ENCODE results near the gene ERI2.
"Not testable (repeated sequence)": the region's sequence is repeated elsewhere in the genome, so short reads cannot be mapped to it uniquely, and the experiment has no call there.

Gene ERI2

GRCh38 chr16:20818929-20819585 lies 12.8 kb upstream of the ERI2 start:
- no peak for DNase-seq

DNA sequence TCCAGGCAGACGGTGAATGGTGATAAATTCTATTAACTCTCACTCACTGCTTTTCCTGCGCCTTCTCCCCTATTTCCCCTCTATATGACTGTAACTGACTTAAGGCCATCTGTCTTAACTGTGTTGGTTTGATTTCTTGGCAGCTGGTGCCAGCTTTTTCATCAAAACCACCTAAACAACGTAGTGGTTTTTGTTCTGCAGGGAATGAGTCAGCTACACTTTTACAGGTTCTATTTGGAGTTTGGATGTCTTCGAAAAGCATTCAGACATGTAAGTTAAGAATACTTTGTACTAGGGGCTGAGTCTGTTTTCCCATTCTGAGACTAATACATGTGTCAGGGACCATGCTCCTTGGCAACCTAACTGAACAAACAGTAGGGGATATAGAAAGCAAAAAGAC lies 8.5 kb upstream of the ERI2 start:
- DNase-seq, result no peak

DNA sequence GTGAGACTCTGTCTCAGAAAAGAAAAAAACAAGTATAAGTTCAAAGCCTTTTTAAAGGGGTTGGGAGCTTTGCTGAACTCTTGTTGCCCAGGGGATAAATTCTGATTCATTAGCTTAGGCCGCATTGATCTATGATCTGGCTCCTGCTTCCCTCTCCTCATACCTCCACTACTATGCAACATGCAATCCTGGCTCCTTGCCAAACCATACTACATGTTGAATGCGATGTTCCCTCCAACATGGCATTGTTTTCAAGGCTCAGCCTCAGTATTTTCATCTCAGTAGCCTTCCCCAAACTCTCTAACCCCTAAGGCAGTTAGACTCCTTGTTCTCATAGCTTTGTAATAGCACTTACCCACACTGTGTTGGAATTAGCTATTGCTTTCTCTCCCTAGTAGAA lies 6.2 kb upstream of the ERI2 start:
- no peak for DNase-seq

DNA sequence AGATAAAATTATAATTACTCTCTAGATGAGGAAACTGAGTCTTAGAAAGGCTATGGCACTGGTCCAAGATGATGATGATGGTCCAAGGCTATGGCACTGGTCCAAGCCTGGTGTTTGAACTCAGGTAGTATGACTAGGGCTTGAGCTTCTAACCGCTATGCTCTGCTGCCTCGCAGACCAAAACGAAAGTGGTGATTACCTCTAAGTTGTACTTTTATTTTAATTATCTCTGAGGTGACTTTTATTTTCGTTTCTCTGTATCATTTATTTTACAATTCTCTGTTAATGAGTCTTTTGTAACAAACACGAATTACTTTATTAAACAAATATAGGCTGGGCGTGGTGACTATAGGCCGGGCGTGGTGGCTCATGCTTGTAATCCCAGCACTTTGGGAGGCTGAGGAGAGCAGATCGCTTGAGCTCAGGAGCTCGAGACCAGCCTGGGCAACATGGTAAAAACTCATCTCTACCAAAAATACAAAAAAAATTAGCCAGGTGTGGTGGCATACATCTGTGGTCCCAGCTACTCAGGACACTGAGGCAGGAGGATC lies 5.7 kb upstream of the ERI2 start:
- no peak for DNase-seq

DNA sequence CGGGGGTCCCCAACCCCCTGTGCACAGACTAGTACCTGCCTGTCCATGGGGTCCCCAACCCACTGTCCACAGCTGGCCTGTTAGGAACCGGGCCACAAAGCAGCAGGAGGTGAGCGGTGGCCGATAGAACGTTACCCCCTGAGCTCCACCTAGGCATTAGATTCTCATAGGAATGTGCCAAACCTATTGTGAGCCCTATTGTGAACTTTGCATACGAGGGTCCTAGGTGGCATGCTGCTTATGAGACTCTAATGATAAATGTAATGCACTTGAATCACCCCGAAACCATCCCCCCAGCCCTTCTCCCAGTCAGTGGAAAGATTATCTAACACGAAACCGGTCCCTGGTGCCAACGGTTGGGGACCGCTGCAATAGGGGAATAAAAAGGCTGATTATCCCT lies 1.6 kb upstream of the ERI2 start:
- no peak for DNase-seq

DNA sequence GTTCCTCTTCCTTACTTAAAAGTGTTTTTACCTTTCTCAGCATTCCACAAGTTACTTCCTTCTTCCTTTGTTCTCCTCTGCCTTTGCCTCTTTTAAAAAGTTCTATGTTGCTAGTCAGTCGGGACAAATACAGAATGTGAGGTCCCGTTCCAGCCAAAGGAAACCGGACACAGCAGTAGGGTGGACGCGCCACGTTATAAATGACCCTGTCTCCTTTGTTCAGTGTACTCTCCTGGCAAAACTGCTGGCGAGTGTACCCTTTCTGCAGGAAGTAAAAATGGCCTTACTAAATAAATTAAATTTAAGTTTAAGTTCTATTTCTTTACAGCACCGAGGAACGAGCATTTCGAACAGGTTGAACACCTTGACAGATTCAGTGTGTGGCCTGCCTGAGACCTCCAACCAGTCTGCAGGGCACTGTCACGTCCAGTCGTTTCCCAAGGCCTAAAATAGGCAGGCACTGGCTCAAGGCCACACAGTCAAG lies 546 bp downstream of the ERI2 start:
- DNase-seq, result not testable (repeated sequence)

DNA sequence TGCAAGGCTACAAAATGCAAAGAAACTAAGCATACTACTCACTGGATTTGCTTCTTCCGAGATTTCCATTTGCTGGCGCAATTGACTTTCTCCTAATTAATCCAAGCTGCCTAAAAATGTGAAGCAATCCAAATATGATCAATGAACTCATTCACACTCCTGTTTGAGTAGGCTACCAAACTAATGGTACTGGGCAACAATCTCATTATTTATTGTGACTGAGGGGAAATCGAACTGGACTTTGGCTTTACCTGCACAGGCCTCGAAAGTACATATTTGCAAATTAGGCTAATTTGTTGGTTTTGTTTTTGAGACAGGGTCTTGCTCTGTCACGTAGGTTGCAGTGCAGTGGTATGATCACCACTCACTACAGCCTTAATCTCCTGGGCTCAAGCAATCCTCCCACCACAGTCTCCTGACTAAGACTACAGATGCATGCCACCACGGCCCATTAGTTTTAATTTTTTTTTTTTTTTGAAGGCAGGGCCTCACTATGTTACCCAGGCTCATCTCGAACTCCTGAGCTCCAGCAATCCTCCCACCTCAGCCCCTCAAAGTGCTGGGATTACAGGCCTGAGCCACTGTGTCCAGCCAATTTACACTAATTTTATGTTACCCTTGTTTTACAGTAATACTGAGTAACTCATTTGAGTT lies 2.6 kb downstream of the ERI2 start:
- no peak for DNase-seq

DNA sequence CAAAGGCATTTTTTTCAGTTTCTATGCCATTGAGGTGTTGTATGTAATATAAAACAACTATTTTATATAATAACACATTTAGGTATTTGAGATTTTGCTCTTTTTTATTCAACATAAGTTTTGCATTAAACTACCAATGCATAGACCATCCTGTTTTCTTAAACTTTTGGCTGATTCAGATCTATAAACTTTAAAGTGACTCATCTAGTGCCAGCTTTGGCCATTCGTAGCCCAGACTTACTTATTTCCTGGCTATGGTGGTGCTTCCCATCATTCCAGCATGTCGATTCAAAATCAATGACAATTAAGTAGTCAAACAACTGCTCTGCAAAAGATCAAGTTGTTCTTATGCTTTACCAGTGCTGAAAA lies 3.1 kb downstream of the ERI2 start:
- DNase-seq, result no peak

DNA sequence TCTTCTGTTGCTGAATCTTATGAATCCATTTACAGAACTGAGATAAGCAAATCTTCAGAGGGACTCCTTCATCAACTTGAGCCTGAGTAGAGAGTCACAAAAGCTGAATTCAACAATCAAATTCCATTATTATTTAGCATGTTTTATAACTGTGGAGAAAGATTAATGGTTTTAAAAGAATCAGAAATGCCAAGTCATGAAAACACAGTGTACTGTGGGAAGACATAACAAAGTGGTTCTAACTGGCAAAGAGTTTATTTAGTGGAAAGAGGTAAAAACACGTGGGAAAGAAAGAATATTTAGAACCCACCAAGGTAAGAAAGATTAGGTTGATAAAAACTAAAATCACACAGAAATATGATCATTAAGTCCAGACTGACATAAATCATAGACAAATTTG lies 5.0 kb downstream of the ERI2 start:
- DNase-seq, result no peak

DNA sequence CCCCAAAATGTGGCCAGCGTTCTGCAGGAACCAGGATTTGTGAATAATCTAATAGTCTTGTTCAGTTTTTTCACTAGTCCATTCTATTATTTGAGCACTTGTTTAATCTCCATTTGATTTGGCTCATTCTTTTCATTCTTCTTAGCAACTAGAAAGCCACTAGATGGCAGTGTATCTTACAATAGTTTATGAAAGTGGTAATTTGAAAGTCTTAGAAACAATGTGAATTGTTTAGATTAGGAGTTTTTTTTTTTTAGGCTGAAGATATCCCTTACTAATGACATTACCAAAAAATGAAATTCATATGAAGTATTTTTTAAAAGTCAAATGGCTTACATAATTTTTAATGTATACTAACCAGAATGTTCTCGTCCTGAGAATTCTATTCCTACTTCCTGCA lies 6.7 kb downstream of the ERI2 start:
- no peak for DNase-seq

DNA sequence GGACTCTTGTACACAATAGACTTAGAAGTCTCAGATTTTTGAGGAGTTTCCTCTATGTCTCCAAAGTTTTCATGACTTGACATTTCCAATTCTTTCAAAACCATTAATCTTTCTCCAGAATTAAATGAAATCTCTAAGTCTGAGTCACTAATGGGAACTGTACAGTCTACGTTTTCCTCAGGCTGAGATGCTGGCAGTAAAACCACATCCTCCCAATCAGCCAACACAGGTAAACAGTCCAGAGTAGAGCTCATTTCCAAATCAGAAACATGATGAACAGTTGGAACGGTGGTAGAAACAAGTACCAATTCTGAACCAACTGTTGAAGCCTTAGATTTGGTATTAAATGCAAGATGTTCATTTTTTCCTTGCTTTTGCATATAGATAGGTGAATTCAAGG lies 7.9 kb downstream of the ERI2 start:
- DNase-seq, result no peak

DNA sequence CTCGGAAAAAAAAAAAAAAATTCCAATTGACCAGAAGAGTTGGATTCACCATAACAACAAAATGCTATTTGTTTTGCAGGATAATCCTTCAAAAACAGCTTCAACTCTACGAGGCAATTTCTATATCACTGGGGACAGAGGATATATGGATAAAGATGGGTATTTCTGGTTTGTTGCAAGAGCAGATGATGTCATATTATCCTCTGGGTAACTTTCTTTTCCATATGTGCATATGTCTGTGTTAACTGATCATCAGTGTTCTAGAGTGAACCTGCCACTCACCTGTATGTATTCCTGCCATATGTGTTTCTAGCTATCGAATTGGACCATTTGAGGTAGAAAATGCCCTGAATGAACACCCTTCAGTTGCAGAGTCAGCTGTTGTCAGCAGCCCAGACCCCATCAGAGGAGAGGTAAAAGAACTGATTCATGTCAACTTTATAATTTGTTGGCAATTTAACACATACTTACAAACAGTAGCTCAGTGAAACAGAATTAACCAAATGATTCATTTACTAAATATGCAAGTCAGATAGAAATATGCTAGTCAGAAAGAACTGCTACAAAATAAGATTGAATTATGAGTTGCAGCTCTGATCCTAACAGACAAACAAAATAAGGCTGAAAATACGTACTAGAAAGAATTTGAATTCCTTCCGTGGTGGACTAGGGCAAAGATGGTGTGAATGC lies 14.2 kb downstream of the ERI2 start:
- no peak for DNase-seq

DNA sequence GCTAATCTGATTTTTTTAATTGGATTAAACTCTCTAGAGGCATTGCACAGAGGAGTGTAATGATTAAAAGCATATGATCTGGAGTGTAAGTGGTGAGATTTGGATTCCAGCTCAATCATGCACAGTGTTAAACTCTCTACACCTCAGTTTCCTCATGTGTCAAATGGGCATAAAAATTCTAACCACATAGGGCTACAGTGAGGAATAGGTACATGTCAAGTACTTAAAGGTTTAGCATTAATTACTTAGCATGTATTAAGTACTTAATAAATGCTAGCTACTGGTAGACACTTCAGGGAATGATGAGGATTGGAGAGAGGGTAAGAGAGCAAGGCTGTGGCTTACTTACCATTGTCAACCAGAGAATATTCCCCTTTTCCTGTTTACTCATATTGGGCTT lies 17.1 kb downstream of the ERI2 start:
- DNase-seq, result no peak

GRCh38 chr16:20784204-20784603 lies 22.1 kb downstream of the ERI2 start:
- no peak for DNase-seq

DNA sequence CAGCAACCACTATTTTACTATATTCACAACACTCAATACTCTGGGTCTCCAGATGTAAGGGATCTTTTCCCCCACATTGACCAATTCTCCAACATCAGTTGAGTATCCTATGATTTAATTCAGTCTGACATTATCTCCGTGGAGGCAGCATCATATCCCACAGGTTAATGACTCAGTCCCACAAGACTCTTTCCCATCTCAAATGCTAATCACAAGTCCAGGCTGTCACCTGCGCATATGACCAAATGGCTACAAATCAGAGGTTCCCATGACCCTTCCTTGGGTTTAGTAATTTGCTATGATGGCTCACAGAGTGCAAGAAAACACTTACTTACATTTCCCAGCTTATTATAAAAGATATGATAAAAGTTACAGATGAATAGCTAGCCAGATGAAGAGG lies 23.8 kb downstream of the ERI2 start:
- no peak for DNase-seq

GRCh38 chr16:20781697-20782096 lies 24.6 kb downstream of the ERI2 start:
- no peak for DNase-seq

- peak; percentile 75 to 80 for DNase-seq
Measured at GRCh38 chr16:20774703-20775362, 31.4 kb downstream of the ERI2 start.

DNA sequence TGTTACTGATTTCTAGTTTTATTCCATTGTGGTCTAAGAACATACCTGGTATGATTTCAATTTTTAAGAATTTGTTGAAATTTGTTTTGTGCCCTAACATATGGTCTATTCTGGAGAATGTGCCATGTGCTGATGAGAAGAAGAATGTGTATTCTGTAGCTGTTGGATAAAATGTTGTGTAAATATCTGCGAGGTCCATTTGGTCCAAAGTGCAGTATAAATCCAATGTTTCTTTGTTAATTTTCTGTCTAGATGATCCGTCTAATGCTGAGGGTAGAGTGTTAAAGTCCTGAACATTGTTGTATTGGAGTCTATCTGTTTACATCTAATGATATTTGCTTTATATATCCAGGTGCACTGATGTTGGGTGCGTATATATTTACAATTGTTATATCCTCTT lies 32.6 kb downstream of the ERI2 start:
- DNase-seq, result no peak

DNA sequence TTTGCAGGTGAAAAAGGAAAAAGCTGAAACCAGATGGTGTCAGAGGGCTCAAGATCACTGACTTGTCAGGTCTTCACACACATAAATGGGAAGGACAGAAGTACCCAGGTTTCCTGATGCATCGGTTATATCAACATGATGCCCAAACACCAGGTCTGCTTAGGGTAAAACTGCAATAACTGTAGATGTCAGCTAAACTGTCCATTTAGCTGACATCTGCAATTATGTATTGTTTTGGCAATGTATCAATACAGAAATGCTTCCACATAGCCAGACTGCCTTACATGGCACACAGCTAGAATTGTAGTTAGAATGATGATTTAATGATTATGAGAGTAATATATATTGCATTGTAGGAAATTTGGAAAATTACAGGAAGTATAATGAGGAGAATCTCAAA lies 37.5 kb downstream of the ERI2 start:
- DNase-seq, result no peak

DNA sequence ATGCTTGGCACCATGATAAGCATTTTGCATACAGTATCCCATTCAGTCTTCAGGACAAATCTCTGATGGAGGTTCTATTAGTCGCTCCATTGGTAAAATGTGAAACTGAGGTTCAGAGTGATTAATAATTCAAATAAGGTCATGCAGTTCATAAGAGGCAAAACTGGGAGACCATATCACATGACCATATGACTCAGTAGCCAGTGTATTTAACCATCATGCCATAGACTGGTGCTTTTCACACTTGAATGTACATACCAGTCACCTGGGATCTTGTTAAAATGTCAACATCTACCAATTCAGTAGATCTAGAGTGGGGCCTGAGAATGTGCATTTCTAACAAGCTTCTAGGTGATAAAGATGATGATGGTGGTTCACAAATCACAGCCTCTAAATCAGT lies 38.2 kb downstream of the ERI2 start:
- DNase-seq, result no peak

GRCh38 chr16:20767577-20767976 lies 38.7 kb downstream of the ERI2 start:
- DNase-seq, result no peak

GRCh38 chr16:20766294-20766693 lies 40.0 kb downstream of the ERI2 start:
- no peak for DNase-seq

DNA sequence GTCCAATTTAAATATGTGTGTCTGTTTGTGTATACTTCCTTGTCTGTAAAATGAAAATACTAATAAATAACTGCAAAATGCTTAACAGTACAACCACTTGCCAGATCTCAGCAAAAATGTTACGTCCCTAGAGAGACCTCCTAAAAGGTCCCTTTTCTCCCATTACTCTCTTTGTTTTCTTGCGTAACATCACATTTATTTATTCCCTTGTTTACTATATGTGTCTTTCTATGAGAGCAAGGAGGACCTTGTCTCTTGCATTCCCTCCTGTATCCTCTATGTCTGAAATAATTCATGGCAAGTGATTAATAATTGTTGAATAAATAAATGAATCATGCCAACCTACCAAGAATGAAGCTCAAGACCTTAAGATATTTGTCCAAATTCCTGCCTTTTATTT lies 40.5 kb downstream of the ERI2 start:
- DNase-seq, result no peak

- not testable (repeated sequence) for DNase-seq
Measured at GRCh38 chr16:20764448-20764847, 41.8 kb downstream of the ERI2 start.
